COLO829 (cell line): ENCODE results near the gene SP6.

Experiments
- DNase-seq: peaks from one replicate; pipeline ENCODE4 v3.0.0; 2012; ENCODE audit warnings: low spot score

Gene SP6

DNA sequence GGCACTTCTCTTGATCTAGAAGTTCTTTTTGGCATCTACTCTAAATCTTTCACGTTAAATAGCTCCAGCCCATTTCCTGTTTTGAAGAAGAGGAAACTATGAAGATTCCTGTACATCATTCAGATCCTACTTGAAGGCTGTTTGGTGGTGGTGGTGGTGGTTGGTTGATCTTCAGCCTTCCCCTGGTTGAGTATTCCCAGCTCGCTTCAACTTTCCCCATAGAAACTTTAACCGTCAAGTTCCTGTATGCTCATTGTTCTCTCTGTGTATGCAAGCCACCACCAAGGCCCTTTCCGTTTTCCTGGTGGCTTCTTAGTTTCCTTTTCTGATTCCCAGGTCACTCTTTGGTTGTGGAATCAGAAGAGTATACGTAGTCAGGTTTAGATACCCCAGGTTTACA, 16.2 kb downstream of the SP6 start:
- no peak for DNase-seq

DNA sequence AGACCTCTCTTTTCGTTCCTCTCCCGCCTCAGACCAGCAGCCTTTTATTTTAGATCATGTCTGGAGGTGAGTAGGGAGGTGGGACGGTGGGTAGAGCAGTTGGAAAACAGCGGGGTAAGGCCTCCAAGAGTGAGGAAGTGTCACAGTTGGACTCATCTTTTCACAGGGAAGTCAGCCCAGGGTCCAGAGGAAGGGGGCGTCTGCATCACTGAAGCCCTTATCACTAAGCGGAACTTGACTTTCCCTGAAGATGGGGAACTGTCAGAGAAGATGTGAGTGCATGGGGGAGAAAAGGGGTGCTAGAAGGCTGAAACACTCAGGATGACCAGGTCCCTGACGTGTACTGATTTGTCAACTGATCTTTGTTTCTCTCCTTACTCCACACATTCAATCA, 19.0 kb downstream of the SP6 start:
- no peak for DNase-seq

DNA sequence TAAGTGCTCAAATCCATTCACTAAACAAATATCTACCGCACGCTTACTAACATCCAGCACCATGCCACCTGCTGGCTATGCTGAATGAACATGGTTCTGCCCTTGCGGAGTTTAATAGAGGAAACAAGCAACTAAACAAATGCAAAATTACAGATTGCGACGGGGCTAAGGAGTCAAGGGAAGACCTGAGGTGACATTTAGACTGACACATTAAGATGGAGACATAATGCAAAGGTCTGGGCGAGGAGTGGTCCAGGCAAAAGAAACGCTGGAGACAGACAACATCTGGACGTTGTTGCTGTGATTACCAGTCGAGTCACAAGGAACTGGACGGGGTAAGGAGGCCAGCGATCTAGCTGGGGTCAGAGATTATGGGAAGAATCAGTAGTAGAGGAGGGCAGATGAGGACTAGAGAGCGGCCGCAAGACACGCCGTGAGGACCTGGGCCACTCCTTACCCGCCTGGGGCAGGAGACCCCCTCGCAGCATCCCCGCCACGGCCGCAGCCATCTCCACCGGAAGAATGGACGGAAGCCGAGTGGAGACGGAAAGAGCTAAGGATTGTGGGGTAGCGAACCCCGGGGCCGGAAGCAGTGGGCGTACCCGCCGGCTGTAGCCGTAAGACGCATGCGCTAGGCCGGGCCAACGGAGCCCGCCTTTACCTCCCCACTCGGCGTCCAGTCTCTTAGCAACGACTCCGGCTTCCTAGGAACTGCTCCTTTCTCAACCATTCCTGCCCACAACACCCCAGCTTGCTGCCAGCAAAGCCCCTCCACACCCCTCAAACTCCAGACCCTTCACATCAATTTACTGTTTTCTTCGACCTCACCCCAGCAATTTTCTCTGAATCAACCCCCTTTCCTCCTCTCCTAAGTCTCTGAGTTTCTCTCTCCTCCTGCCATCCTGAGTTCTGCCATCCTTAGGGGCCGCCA, 19.7 kb downstream of the SP6 start, which contains the start of the genes LRRC46 and MRPL10:
Gene LRRC46, plus strand, starts transcription at position 668 of the 931 bp plus-strand sequence. CDS start 320 bp downstream, outside the sequence.
Gene MRPL10, minus strand, starts transcription at position 539 of the 931 bp plus-strand sequence. Its CDS starts 30 bp downstream, at position 509.
- DNase-seq, result peak; percentile 99

DNA sequence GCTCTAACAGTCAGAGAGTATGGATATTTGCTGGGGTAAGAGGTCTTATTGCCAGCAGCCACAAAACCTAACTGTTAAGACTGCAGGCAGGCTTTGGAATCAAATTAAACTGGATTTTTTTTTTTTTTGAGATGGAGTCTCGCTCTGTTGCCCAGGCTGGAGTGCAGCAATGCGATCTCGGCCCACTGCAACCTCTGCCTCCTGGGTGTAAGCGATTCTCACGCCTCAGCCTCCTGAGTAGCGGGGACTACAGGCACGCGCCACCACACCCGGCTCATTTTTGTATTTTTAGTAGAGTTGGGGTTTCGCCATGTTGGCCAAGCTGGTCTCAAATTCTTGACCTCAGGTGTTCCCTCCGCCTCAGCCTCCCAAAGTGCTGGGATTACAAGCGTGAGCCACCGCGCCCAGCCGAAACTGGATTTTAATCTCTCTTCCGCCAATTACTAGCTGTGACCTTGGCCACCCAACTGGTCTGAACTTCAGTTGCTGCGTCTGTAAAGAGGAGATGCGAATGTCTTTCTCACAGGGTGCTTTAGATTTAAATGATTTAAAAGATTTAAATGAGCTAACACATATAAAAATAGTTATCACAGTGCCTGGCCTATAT, 20.5 kb downstream of the SP6 start:
- no peak for DNase-seq

DNA sequence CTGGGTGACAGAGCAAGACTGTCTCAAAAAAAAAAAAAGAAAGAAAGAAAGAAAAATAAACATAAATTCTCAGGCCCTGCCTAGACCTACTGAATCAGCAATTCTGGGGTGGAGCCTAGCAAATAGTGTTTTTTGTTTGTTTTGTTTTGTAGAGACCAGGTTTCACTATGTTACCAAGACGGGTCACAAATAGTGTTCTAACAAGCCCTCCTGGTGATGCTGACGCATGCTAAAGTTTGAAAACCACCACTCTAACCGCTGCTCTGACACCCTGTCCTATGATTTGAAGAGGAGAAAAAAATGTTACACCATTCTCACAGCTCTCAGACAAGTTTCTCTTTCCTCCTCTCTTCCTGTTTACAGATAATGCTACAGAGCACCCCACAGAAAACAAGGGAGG, 21.1 kb downstream of the SP6 start:
- no peak for DNase-seq

DNA sequence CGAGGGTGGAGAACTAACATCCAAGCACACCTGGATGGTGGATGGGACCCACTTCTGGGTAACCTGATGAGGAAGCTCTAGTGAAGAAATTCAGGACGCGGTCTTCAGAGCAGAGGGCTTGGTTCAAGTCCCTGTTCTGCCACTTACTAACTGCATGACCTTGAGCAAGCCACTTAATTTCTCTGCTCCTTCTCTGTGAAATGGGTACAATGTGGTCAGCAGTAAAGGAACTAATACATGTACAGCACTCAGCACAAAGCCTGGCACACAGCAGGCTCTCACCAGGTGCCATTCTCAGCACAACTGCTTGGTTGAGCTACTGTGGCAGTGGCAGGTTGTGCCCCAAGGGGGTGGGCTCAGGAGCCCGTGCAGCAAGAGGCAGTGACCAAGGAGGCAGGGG, 27.4 kb downstream of the SP6 start:
- no peak for DNase-seq

DNA sequence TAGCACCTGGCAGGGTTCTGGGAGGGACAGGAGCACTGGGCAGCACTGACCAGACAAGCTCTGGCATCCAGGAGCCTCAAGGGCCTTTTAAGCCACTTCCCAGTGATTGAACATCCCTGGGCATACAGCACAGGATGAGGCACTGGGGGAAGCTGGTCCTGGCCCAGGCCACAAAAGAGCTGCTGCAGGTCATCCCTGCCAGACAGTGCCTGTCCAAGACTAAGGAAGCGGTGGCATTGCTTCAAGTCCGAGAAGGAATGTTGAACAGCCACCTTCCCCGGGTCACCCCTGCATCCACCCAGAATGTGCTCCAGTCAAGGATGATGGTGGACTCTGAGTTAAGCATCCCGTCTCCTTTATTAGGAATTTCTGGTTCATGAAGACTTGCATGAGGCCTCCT, 28.2 kb downstream of the SP6 start:
- DNase-seq, result no peak

DNA sequence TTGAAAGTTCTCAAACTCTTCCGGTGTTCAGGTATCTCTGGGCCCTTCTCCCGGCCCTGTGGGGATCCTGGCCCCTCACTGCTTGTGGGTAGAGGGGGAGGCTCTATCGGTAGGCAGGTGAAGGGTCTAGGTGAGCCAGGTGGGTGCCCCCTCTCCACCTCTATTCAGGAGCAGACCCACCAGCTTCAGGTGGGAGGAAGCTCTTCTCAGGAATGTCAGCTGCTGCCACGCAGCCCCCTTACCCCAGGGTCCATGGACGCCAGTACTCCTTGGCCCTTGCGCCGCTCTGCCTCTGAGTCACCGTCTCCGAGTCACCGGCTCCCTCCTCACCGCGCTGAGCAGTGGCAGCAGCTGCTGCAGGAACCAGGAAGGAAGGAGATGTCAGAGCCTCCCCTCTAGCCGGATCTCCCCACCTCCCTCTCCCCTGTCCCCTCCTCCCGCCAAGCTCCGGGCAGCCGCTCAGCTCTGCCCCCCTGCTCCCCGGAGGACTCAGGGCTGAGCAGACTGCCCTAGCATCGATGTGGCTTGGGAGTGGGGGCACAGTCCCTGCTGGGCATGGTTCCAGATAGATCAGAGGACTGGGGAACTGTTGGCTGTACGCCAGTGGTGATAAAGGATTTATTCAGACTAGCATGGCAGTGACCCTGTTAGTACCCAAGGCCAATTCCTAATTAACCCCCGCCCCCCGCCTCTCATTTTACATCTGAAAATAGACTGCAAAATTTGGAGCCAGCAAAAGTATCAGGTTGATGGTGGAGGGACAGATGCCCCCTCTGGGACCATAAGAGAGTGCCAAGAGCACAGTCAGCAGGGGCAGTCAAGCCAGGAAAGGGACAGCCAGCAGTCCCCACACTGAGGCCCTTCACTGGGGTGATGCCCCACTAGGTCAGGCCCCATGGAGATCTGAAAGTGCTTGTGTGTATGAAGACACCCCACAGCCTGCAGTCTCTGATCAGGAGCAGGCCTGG, 29.3 kb downstream of the SP6 start, which contains the start of gene OSBPL7:
Gene OSBPL7, minus strand, starts transcription at position 371 of the 968 bp plus-strand sequence. CDS start 1,516 bp downstream, outside the sequence.
- DNase-seq, result peak; percentile 34

DNA sequence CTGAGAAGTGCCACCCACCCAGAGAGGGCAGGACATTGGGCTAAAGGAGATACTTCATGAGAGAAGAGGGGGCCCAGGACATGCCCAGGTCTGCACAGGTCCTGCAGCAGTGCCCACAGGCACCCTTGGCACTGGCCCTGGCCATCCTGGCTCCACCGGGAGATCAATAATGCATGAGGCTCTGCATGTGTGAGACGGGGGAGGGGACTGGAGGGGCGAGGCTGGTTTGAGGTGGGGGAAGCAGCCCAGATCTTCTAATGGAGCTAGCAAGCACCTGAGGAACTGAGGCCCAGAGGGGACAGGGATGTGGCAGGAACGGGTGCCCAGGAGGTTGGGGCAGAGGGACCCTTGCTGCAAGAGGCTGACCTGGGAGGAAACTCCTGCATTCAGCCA, 29.9 kb downstream of the SP6 start:
- DNase-seq, result no peak

DNA sequence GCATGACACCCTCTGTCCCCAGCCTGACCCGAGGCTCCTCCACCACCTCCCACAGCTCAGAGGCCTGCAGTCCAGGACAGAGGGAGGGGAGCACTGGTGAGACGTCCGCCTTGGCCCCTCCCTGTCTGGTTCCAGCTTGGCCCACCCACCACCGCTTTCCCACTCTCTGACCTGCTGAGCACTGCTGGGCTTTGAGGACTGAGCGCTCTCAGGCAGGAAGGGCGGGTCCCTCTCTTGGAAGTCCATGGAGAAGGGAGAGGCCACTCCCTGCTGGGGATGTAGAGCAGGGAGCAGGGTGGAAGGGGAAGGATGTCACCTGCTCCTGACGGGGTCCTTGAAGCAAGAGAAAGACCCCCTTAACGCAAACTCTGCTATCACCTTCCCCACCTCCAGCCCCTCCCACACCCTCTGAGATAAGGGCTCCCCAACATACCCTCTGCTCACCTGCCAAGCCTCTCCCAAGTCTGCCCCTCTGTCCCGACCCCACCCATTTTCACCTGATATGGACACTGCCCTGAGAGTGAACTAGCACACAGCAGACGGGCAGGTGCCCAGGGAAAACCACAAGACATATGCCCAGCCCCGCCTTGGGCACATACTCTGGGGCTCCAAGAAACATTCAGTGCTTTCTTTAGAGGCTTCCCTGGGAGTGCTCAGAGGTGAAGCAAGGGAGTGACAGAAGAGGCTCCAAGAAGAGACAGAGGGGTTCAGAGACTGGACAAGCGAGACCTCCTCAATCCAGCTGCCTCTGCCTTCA, 30.8 kb downstream of the SP6 start:
- no peak for DNase-seq

DNA sequence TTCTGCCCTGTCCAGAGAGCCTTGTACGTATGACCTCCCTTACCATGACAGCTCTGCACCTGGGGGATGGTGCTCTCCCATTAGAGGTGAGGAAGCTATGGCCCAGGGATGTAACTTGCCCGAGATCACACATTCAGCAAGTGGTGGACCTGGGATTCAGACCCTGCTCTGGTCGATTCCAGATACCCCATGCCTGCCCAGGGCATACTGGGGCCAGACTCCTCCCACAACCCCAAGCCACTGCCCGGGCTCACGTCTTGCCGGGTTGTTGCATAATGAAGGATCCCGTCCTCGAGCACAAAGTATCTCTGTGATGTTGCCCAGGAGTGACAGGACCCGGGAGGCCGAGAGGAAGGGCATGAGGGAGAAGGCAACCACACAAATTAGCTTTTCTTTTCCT, 31.5 kb downstream of the SP6 start:
- DNase-seq, result no peak

DNA sequence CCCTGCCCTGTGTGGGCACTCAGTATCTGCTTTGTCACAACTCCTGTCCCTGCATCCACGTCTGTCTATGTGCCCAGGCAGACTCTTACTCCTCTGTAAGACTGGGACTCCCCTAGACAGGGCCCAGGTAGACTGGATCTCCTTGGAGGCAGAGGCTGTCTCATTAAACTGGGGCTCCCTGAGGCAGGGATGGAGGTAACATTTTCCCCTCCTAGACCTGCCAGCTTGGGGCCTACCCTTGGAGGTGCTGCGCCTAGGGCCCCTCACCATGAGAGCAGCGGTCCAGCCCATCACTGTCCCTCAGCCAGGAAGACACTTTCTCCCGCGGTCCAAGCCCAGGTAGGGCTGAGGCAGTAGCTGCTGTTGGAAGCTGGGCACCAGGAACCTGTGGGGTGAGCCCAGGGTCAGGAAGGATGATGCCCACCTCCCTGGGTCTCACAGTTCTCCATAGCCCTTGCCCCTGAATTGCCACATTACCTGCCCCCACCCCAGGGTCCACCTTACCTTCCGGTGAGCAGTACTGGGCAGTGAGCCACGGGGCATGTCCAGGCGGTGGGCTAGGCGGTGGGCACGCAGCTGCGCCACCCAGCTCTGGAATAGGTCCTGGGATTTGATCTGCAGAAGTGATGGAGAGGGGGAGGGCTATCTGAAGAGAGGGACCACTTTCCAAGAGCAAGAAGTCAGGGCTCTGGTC, 32.8 kb downstream of the SP6 start:
- DNase-seq, result no peak

DNA sequence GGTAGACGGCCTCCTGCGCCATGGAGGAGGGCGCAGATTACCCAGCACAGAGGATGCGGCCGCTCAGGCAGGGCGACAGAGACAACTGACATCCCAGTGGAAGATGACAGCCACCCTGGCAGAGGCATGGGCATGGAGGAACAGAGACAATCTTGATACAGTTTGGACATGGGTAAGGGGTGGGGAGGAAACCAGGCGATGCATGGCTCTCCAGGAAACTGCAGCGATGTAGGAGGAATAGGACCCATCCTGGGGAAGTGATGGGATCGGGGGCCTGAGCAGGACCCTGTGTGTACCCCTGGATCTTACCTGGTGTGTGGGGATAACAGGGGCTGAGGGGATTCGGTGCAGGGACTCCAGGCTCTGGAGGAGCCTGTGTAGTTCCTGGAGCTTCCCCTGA, 34.0 kb downstream of the SP6 start:
- no peak for DNase-seq

DNA sequence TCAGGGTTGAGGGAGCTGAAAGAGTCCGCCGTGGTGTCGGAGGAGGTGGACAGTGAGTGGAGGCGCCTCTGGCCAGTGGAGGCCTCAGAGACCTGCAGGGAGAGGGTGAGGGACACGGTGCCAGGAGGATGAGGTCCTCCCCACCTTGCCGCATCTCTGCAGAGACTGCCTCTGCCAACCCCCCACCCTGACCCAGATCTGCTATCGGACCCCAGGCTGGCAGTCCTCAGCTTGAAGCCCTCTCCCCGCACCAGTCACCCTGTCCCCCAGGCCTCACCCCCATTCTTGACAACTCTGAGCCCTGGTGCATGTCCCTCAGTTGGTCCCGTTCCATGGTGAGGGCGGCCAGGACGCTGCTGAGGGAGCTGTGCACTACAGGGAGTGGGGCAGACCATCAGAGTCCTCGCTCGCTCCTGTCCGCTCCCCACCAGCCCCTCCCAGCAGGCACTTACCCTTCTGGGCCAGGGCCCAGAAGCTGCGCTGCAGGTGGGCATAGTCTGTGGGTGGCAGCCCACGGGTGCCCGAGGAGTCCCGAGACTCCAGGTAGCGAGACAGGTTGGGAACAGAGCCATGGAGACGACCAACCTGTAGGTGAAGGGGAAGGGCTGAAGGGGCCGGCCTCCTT, 34.7 kb downstream of the SP6 start:
- no peak for DNase-seq

DNA sequence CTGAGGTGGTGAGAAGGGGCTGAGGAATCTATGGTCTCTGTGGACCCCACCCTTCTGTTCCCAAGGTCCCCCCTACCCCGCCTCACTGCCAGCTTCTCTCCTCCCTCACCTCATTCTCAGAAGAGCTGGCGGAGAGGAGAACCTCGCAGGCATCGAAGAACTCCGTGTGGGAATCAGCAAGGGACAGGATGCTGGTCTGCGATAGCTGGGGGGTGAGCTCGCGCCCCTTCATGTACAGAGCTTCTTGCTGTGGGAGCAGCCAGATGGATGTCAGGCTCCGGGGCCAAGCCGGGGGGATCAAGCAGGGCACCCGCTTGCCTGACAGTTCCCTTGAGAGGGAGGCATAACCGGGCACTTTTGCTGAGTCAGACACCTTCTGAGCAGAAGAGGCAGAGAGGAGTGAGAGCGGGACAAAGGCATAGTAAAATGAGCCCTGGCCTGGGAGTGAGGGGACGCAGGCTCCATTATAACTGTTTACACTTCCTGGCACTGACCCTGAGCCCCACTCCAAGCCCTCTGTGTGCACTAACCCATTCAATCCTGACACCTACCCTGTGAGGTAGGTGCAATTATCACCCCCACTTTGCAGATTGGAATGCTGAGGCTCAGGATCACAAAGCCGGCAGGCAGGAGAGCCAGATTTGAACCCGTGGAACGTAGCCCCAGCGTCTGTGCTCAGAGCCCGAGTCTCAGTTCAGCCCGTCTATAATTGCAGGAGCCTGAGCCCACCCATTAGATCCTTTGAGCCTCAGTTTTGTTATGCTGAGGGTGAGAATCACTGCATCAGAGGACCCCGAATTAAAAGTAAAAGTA, 35.7 kb downstream of the SP6 start:
- no peak for DNase-seq

DNA sequence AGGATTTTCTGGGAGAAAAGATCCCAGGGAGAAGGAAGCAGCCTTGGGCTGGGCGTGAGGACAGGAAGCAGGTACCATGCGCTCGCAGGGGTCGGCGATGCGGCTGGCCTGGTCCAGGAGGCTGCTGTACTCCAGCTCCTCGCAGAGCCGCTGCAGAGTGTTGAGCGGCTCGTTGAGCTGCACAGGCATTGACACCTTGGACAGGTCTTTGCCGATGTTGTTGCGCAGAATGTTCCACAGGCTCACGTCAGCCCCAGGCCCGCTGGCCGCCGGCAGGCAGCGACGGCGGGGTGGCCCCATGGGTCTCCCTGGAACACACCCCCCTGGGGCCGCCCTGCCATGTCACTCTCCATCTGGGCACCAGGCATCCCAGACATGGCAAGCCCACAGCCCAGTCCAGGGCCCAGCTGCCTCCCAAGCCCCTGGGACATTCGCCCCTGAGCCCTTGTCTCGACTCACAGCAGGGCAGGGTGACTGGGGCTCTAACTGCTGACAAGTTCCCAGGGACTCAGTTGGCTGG, 37.4 kb downstream of the SP6 start:
- no peak for DNase-seq

DNA sequence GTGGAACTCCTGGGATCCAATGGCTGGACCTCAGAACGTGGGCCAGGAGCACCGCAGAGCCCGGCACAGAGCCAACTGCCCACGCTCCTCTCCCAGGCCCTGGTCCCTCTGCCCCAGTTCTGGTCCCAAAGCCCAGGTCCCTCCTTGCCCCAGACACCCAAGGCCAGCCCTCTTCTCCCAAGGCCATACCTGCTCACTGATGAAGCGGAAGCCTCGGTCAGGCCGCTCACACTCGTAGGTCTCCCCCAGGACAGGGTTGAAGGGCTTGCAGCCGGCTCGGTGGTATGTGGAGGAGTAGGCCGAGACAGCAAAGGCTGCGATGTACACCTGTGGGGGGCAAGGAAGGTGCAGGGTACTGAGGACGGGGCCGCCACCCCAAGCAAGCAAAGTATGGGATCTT, 37.9 kb downstream of the SP6 start:
- DNase-seq, result no peak

DNA sequence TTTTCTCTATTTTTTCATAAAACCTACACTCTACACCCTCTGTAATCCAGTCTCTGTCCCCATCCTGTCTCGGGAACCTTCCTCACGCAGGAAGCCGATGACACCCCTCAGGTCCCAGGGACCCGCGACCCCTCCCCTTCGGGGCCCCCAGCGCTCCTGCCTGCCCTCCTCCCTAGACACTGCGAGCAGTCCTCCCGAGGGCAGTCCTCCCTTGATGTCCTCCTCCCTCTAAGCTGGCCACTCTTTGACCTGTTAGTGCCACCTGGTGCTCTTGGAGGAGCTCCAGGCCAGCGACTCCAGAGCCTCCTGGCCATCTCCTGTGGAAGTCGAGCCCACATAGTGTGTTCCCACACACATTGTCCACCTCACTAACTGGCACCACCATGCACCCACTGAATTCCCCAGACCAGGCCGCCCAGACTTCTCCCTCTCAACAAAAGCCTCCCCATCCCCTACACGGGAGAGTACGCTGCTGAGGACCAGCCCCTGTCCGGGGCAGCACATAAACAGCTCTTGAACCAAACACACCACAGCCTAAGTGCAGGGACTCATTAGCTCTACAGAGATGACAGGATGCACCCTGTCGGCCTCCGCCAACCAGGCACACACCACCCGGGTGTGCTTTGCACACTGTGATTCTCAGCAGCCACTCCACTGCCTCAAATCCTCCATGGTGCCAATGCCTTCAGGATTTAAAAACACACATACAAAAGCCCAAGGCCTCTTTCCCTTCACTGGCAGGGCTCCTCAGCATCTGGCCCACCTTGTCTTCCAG, 38.6 kb downstream of the SP6 start:
- DNase-seq, result no peak
